GM20431 (cell line): Measurements from ENCODE around the gene ORM1.
"Not testable (repeated sequence)": the region's sequence is repeated elsewhere in the genome, so short reads cannot be mapped to it uniquely, and the experiment has no call there.

ENCODE experiments used
- in situ Hi-C: fragments of 300-500 bp; cut with MseI, MboI; formaldehyde crosslinking; loops from one replicate; pipeline ENCODE4 v1.15.0; 2020; ENCODE audit warnings: low sequenced_read_pairs; ENCODE audit not compliant: unreplicated experiment

The ORM1 gene

GRCh38 chr9:114322831-114323531, at the start of gene ORM1:
Gene ORM1, plus strand, starts transcription at chr9:114323098. Its CDS starts 36 bp downstream, at chr9:114323134.
- in situ Hi-C loops: not testable (repeated sequence)

DNA sequence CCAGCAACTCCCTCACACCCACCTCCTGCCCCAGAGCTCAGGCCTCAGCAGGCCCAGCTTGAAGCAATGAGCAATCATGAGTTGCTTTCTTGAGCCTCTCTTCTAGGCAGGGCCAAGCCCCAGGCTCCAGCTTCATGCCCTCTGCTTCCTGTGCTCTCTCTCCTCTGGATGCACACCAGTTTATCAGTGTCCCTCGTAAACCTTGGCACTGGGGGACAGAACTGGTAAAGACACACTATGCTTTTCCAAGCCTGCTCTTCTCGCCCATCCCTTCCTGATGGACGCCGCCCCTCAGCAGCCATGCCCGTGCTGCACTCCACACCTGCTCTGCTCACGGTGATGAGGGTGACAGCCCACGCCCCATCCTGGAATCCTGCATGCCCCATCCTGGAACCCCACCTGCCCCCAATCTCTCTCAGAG, 49.4 kb upstream of the ORM1 start:
- in situ Hi-C loops: no loop called here

- in situ Hi-C loops: no loop called here
Observed at GRCh38 chr9:114274217-114274616, 48.7 kb upstream of the ORM1 start.

- in situ Hi-C loops: loop anchor here (25.0 kb wide), 1 partner anchor 138 kb away; no protein-coding TSS in a partner anchor
Observed at GRCh38 chr9:114275246-114276004, 47.5 kb upstream of the ORM1 start.

DNA sequence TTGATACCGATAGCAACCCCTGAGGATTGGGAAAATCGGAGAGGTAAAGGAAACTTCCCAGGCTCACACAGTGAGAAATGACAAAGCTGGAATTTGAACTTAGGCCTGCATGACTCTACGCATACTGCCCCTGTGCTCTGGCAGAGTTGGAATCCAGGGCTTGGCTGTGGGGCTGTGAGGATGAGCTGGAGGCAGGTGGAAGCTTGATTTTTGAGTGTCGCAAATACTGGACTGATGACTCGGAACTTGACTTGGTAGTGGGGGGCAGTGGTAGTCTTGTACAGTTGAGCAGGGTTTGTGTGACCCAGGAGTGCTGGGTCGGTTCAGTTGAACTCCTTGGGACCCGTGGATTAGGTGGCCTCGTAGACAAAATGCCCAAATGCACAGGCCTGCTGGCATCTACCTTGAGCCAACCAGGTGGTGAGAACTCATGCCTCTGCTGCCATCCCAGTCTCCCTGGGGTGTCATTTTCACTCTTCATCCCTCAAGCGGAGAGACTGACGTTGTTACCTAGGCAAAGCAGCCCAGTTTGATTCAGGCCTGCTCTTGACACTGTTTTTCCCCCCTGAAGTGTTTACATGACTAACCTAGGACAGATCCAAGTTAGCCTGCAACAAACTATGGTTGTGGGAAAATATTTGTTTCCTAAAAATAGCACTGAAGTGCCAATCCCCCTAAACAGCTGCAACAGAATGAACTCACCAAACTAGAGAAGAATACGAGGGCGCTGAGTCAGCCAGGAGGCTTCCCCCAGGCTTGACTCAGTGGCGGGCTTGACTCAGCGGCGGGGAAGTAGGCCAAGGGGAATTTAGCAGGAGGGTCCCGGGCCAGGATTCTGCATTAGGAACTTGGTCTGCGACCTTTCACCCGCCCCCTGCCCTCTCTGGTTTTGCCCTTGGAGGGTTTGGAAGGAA, 45.7 kb upstream of the ORM1 start:
- in situ Hi-C loops: loop anchor here (25.0 kb wide), 1 partner anchor 140 kb away; no protein-coding TSS in a partner anchor

GRCh38 chr9:114278356-114278755, 44.5 kb upstream of the ORM1 start:
- in situ Hi-C loops: loop anchor here (25.0 kb wide), 1 partner anchor 141 kb away; no protein-coding TSS in a partner anchor

GRCh38 chr9:114278881-114279570, 43.9 kb upstream of the ORM1 start:
- in situ Hi-C loops: loop anchor here (25.0 kb wide), 1 partner anchor 142 kb away; no protein-coding TSS in a partner anchor

DNA sequence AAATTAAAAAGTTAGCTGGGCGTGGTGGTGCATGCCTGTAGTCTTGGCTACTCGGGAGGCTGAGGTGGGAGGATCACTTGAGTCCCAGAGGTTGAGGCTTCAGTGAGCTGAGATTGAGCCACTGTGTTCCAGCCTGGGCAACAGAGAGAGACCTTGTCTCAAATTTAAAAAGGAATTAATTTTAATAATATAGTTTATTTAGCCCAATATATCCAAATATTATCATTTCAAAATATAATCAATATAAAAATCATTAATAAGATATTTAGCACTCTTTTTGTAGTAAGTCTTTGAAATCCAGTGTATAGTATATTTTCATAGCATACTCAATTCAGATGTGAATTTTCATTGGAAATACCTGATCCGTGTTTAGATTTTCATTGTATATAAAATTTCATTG, 43.2 kb upstream of the ORM1 start:
- in situ Hi-C loops: loop anchor here (25.0 kb wide), 1 partner anchor 142 kb away; no protein-coding TSS in a partner anchor

- in situ Hi-C loops: loop anchor here (25.0 kb wide), 1 partner anchor 144 kb away; no protein-coding TSS in a partner anchor
Observed at GRCh38 chr9:114280636-114281472, 42.0 kb upstream of the ORM1 start.

DNA sequence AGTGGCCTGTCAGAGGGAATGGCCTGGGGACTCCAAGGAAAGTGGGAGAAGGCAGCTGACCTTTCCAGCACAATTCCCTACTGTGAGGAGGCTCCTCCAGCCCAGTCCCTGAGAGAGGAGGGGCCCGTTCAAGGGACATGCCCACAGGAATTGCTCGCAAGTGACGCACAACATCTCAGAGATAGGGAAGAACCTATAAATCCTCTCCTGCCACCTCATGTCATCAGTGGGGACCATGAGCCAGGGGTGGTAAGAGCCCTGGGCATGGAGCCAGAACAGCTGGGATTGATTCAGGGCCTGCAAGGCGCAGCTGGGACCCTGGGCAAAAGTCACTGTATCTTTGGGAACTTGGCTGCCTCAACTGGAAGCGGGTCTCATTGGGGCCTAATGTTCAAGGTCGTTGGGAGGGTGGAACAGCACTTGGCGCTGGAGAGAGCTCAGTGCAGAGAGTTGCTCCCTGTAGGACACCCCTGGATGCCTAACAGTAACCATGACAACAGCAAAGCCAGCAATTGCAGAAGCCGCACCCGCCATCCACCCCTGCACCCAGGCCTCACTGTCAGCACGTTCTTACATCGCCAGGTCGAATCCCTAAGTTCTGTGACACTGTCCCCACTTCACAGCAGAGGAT, 41.3 kb upstream of the ORM1 start:
- in situ Hi-C loops: loop anchor here (25.0 kb wide), 1 partner anchor 144 kb away; no protein-coding TSS in a partner anchor

- in situ Hi-C loops: loop anchor here (25.0 kb wide), 1 partner anchor 145 kb away; no protein-coding TSS in a partner anchor
Observed at GRCh38 chr9:114282104-114282485, 40.8 kb upstream of the ORM1 start.

DNA sequence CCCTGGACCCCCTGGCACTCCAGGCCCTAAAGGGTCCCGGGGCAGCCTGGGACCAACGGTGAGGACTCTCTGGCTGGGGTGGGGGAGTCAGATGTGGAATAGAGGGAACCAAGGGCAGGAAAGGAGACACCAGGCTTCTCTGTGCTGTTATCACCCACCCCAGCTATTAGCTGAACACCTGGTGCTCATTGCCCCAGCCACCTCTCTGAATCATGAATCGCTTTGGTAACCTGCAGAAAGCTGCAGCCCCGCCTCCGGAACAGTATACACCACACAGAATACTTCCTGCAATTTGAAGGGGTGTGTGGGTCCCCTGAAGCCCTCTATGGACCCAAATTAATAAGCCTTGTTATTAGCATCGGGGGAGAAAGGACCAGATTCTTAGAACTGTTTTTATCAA, 40.4 kb upstream of the ORM1 start:
- in situ Hi-C loops: loop anchor here (25.0 kb wide), 1 partner anchor 145 kb away; no protein-coding TSS in a partner anchor

GRCh38 chr9:114282926-114283325, 40.0 kb upstream of the ORM1 start:
- in situ Hi-C loops: loop anchor here (25.0 kb wide), 1 partner anchor 146 kb away; no protein-coding TSS in a partner anchor

DNA sequence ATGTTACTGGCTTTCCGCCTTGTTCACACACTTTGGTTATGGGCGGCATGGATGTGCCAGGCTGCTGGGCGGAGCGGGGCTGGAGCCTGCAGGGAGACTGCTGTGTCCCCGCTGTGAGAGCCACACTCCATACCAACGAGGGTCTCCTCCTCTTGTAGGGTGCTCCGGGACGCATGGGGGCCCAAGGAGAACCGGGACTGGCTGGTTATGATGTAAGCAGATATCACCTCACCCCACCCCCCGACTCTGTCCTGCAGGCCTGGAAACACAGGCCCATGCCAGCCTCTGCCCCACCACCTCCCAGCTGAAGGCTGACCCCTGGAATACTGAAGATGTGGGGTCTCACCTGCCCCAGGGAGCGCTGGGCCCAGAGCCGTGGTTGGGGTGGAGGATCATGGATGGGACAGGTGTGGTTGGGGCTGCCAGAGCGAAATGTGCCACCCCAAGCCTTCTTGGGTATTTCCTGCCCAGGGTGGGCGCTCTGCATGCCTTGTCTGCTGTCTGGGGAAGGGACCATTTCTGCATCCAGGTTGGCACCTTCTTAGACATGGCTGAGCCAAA, 39.3 kb upstream of the ORM1 start:
- in situ Hi-C loops: loop anchor here (25.0 kb wide), 1 partner anchor 146 kb away; no protein-coding TSS in a partner anchor

GRCh38 chr9:114284316-114285060, 38.4 kb upstream of the ORM1 start:
- in situ Hi-C loops: loop anchor here (25.0 kb wide), 1 partner anchor 147 kb away; no protein-coding TSS in a partner anchor

DNA sequence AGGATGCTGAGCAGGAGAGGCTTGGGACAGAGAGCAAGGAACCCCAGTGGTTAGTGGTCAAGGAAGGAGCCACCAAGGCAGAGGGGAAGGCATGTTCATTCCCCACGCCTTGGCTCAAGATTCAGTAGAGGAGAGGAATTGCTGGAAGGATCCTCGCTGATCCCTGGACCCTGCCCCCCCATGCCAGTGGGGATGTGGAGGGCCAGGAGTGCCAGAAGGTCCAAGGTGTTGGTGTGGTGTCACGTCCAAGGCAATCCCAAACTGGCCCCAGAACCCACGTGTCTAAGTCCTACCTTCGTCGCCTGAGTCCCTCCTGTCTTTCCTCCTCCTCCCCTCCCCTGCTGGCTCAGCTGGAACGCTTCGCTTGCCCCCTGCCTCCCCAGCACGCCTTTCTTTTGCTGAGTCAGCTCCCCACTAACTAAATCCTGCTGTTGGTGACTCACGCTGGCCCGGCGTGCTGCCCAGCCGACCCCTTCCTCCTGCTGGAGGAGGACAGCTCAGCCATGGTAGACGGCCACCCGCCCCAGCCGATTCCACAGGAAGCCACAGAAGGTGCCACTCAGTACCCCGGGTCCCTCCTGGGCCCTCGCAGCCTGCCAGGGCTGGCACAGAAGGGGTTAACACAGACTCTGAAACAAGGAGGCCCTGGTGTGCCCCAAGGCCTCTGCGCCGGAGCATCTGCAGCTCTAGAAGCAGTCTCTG, 37.6 kb upstream of the ORM1 start:
- in situ Hi-C loops: loop anchor here (25.0 kb wide), 1 partner anchor 148 kb away; no protein-coding TSS in a partner anchor
